Right lobe of liver (tissue), 4 donors: ENCODE measurements around the gene ZNF48.

Experiments used
- POLR2A ChIP-seq: fragments of 450-650 bp; IDR thresholded peaks from one replicate; pipeline ENCODE4 v1.6.1; 2017; ENCODE audit warnings: antibody characterized with exemption, mild to moderate bottlenecking
- TF ChIP-seq, protein P1 (sequence below), 4 donors: fragments of 200-600 bp in 3 of 4; fragments of 450-650 bp in 1 of 4; IDR thresholded peaks; one replicate each; pipeline versions ENCODE4 v1.5.1 to v1.8.0; 2016 to 2022; ENCODE audit warnings: antibody characterized with exemption in 4 of 4, mild to moderate bottlenecking in 2 of 4
- donor health status: DM: no; HTN: no; CAD: no.
- donor health status: DM: no; HTN: no; CAD: no.
- donor health status: DM: no; HTN: yes; CAD: no.

- TF ChIP-seq, protein P1, sequence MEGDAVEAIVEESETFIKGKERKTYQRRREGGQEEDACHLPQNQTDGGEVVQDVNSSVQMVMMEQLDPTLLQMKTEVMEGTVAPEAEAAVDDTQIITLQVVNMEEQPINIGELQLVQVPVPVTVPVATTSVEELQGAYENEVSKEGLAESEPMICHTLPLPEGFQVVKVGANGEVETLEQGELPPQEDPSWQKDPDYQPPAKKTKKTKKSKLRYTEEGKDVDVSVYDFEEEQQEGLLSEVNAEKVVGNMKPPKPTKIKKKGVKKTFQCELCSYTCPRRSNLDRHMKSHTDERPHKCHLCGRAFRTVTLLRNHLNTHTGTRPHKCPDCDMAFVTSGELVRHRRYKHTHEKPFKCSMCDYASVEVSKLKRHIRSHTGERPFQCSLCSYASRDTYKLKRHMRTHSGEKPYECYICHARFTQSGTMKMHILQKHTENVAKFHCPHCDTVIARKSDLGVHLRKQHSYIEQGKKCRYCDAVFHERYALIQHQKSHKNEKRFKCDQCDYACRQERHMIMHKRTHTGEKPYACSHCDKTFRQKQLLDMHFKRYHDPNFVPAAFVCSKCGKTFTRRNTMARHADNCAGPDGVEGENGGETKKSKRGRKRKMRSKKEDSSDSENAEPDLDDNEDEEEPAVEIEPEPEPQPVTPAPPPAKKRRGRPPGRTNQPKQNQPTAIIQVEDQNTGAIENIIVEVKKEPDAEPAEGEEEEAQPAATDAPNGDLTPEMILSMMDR (IDR thresholded peaks at IDR 0.05): no peak
- peak; percentile 73 for TF ChIP-seq POLR2A
These were observed 25.2 kb upstream of the ZNF48 start for GRCh38 chr16:30369938-30370455.
